Measurements from ENCODE around the gene ZNF341.
A peak's percentile ranks its signal among the peaks of the same experiment; 100 is the strongest.
"Not testable (repeated sequence)": the region's sequence is repeated elsewhere in the genome, so short reads cannot be mapped to it uniquely, and the experiment has no call there.

The ZNF341 gene

DNA sequence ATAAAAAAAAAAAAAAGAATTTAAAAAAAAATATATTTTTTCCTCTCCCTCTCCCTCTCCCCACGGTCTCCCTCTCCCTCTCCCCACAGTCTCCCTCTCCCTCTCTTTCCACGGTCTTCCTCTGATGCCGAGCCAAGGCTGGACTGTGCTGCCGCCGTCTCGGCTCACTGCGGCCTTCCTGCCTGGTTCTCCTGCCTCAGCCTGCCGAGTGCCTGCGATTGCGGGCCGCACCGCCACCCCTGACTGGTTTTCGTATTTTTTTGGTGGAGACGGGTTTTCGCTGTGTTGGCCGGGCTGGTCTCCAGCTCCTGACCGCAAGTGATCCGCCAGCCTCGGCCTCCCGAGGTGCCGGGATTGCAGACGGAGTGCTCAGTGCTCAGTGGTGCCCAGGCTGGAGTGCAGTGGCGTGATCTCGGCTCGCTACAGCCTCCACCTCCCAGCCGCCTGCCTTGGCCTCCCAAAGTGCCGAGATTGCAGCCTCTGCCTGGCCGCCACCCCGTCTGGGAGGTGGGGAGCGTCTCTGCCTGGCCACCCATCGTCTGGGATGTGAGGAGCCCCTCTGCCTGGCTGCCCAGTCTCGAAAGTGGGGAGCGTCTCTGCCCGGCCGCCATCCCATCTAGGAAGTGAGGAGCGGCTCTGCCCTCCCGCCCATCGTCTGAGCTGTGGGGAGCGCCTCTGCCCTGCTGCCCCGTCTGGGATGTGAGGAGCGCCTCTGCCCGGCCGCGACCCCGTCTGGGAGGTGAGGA lies 30.9 kb upstream of the ZNF341 start:
- H3K4me3 ChIP-seq (ENCODE audit: low read depth, low read length); DNase-seq (ENCODE audit: low read depth): not testable (repeated sequence)

DNA sequence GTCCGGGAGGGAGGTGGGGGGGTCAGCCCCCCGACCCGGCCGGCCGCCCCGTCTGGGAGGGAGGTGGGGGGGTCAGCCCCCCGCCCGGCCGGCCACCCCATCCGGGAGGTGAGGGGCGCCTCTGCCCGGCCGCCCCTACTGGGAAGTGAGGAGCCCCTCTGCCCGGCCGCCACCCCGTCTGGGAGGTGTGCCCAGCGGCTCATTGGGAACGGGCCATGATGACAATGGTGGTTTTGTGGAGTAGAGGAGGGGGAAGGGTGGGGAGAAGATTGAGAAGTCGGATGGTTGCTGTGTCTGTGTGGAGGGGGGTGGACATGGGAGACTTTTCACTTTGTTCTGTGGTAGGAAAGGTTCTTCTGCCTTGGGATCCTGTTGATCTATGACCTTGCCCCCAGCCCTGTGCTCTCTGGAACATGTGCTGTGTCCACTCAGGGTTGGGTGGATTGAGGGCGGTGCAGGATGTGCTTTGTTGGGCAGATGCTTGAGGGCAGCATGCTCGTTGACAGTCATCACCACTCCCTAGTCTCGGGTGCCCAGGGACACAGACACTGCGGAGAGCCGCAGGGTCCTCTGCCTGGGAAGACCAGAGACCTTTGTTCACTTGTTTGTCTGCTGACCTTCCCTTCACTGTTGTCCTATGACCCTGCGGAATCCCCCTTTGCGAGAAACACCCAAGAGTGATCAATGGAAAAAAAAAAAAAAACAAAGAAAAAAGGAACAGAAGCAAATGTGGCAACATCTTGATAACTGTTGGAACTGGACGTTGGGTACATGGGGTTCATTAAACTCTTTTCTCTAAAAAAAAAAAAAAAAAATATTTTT lies 30.0 kb upstream of the ZNF341 start:
- H3K4me3 ChIP-seq (ENCODE audit: low read depth, low read length), result no peak overlapping the region
- no peak for DNase-seq (ENCODE audit: low read depth)

DNA sequence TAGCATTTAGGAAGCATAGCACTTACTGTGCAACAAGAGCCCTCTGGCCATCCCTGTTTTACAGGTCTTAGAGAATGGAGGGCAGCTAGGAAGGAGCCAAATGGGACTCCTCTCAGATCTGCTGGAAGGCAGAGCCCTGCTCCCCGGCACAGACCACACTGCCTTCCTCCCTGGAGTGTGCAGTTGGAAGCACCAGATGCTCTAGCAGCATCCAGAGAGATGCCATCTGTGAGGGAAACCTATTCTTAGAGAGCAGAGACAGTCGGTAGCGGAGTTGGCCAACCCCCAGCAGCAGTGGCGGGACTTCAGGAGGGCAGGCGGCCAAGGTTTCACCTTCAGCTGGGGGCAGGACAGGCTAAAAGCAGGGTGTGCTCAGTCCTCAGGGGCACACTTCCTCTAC lies 28.9 kb upstream of the ZNF341 start:
- no peak overlapping the region for H3K4me3 ChIP-seq (ENCODE audit: low read depth, low read length)
- no peak for DNase-seq (ENCODE audit: low read depth)

DNA sequence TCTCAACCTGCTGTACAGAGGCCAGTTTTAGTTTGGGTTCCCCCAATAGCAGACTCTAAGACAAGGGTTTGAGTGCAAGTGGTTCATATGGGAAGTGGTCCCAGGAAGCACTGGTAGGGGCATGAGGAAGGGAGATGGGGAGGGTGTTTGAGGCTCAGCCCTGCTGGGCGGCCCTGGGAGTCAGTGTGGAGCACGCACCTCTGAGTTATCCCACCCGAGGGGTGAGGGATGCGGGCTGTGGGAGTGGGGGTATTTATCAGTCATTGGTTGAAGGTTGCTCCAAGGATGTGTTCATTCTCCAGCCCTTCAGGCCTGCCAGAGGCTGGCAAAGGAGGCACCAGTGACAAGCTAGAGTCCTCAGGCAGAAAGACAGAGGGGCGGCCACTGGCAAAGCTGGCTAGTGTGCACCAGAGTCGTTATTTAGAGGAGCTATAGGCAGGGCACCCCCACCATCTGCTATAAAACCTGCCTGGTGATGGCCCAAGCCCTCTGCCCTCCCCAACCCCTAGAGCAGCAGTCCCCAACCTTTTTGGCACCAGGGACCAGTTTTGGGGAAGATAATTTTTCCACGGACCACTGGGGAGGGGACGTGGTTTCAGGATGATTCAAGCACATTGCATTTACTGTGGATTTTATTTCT lies 28.2 kb upstream of the ZNF341 start:
- H3K4me3 ChIP-seq (ENCODE audit: low read depth, low read length), result no peak overlapping the region
- DNase-seq (ENCODE audit: low read depth), result no peak

DNA sequence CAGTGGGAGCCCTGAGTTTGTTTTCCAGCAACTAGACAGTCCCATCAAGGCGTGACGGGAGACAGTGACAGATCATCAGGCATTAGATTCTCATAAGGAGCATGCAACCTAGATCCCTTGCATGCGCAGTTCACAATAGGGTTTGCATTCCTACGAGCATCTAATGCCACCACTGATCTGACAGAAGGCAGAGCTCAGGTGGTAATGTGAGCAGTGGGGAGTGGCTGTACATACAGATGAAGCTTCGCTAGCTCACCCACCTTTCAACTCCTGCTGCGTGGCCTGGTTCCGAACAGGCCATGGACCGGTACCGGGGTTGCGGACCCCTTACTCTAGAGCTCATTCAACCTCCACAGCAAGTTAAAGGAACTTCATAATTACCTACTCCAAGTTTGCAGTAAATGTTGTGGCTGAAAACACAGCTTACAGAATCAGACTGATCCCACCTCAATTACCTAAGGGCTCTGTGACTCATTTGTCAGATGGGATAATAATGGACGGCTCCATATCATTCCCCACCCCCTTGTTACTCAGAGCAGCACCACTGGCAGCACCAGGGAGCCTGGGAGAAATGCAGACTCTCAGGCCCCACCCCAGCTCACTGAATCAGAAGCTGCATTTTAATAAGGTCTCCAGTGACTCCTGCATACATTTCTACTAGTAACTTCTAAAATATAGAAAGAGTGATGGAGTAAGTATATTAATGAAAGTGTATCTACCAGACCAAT lies 27.4 kb upstream of the ZNF341 start:
- no peak for DNase-seq (ENCODE audit: low read depth)
- no peak overlapping the region for H3K4me3 ChIP-seq (ENCODE audit: low read depth, low read length)

DNA sequence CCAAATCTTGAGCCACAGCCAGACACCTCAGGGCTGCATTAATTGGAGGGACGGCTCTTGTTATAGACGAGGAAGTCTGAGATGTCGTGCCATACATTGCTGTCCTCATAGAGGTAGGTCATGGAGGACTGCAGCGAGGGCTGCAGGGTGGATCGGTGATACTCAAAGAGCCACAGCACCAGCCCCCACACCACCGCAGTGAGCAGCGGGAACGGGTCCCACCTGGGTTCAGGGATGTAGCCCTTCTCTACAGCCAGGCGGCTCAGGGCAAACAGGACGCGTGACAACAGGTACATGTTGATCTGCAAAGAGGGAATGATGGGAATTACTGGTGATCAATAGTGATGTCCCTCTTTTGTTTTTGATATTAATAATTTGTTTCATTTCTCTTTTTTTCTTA lies 24.1 kb upstream of the ZNF341 start:
- no peak for DNase-seq (ENCODE audit: low read depth)
- H3K4me3 ChIP-seq (ENCODE audit: low read depth, low read length), result no peak overlapping the region

DNA sequence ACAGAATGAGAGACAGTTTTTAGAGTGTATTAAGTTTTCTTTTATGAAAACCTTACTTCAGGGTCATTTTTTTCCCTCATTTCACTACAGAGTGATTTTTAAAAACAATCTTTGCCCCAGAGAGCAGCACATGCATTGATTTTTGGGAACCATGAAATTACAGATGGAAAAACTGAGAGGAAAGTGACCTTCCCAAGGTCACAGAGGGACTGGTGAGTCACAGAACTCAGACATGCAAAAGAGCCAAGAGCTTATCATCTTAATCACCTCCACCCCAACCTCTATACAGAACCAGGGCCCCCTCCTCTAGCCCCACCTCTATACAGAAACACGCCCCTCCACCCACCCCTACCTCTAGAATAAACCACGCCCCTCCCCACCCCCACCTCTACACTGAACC lies 22.4 kb upstream of the ZNF341 start:
- H3K4me3 ChIP-seq (ENCODE audit: low read depth, low read length), result no peak overlapping the region
- DNase-seq (ENCODE audit: low read depth), result no peak

DNA sequence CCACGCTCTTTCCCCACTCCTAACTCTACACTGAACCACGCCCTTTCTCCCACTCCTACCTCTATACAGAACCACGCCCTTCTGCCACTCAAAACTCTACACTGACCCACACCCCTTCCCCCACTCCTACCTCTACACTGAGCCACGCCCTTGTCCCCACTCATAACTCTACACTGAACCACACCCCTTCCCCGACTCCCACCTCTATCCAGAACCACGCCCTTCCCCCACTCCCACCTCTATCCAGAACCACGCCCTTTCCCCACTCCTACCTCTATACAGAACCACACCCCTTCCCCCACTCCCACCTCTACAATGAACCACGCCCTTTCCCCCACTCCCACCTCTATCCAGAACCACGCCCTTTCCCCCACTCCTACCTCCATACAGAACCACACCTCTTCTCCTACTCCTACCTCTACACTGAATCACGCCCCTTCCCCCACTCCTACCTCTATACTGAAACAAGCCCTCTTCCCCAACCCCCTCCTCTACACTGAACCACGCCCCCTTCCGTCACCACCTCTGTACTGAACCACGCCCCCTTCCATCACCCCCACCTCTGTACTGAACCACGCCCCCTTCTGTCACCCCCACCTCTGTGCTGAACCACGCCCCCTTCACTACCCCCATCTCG lies 21.8 kb upstream of the ZNF341 start:
- no peak for DNase-seq (ENCODE audit: low read depth)
- H3K4me3 ChIP-seq (ENCODE audit: low read depth, low read length), result no peak overlapping the region

DNA sequence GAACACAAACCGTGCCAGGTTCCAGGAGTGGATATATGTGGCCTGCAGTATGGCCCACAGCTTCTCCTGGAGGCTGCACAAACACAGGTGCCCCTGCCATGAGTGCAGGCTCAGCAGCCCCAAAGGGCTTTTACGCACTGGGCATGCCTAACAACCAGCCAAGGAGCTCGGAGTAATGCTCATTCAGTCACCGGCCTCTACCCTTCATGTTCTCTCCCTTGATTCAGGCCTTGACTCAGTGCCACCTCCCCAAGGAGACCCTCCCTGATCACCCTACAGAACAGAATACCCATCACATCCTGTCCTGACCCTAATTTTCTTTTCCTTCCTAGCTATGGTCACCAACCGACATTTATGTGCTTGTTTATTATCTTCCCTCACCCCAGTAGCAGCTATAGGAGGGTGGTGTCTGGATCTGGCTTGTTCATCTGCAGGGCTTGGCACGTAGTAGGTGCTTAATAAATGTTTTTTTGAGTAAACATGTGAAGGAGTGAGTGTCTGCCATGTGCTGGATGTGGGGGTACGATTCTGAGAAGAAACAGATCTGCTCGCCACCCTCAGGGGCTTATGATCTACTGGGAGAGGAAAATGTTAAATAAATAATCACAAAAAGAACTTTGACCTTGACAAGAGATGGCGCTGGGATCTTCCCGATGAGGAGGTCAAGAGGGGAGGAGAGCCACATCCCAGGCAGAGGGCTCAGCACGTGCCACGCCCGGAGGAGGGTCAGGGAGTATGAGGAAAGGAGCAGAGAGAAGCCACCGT lies 20.9 kb upstream of the ZNF341 start:
- DNase-seq (ENCODE audit: low read depth), result no peak

DNA sequence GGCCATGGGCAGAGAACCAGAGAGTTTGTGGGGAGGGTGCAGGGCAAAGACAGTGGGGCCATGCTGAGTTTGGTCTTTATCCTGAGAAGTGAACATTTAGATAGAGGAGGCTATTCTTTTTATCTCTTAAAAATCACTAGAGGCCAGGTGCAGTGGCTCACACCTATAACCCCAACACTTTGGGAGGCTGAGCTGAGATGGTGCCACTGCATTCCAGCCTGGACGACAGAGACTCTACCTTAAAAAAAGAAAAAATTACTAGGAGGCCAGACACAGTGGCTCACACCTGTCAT lies 20.4 kb upstream of the ZNF341 start:
- DNase-seq (ENCODE audit: low read depth), result no peak
- H3K4me3 ChIP-seq (ENCODE audit: low read depth, low read length), result no peak overlapping the region

More for the DNA sequence above, 20.9 kb upstream of the ZNF341 start:
- no peak overlapping the region for H3K4me3 ChIP-seq (ENCODE audit: low read depth, low read length)

DNA sequence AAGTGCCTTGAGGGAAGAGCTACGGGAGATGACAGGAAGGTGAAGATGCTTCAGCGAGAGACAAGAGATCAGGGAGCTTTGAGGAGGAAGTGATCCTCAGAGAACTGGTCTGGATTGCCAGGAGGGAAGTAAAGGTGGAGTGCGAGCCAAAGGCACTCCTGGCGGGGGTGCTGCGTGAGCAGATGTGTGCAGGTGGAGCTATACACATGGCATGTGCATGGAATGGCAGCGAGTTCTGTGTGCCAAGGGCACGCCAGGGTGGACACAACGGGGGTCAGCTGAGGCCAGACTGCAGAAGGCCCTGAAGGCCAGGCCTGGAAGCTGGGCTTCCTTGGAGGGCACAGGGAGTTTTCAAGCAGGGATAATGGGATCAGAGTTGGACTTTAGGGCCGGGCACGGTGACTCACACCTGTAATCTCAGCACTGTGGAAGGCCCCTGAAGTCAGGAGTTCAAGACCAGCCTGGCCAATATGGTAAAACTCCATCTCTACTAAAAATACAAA lies 17.9 kb upstream of the ZNF341 start:
- no peak for DNase-seq (ENCODE audit: low read depth)

DNA sequence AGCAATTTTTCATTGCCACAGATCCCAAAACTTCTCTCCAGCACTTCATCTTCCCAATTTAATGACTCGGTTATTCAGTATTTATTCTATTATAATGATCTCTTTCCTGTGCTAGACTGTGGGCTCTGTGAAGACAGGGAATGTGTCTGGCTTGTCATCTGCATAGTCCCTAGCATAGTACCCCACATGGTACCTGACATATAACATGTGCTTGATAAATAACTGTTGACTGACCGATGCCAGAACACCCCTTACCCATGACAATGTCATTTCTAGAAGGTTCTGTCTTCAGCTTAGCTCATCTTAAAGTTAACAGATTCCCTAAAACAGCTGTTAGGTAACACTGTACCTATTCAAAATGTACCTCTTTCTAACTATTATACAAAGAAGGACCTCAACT lies 15.3 kb upstream of the ZNF341 start:
- DNase-seq (ENCODE audit: low read depth), result no peak
- H3K4me3 ChIP-seq (ENCODE audit: low read depth, low read length), result no peak overlapping the region

More for the DNA sequence above, 17.9 kb upstream of the ZNF341 start:
- H3K4me3 ChIP-seq (ENCODE audit: low read depth, low read length), result no peak overlapping the region

DNA sequence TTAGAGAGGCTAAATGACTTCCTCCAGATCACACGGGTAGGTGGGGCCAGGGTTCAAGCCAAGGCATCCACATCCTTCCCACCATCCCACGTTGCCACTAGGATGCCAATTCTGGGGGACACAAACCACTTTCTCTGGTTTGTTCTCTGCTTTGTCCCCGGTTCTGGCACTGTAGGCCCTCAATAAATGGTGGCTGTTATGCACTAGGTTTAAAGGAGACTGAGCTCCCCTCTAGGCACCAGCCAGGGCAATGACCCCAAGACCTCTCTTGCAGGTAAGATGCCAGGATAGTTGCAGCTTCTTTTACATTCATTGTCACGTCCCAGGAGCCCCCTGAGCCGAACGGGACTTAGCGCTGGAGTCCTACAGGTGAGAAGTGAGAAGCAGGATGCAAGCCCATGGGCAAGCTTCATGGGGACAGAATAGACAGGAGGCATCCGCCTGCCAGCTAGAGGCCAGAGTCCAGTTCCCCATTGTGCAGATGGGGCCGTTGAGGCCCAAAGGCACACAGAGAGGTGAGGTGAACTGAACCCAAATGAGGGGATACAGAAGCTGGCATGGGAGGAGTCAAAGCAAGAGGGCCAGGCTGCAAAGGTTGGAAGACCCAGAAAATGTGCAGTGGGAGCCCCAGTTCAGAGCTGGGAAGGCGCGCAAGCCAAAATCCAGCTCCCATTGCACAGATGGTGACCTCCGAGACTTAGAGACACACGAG lies 12.4 kb upstream of the ZNF341 start:
- H3K4me3 ChIP-seq (ENCODE audit: low read depth, low read length), result peak overlapping the region; percentile 69
- no peak for DNase-seq (ENCODE audit: low read depth)

DNA sequence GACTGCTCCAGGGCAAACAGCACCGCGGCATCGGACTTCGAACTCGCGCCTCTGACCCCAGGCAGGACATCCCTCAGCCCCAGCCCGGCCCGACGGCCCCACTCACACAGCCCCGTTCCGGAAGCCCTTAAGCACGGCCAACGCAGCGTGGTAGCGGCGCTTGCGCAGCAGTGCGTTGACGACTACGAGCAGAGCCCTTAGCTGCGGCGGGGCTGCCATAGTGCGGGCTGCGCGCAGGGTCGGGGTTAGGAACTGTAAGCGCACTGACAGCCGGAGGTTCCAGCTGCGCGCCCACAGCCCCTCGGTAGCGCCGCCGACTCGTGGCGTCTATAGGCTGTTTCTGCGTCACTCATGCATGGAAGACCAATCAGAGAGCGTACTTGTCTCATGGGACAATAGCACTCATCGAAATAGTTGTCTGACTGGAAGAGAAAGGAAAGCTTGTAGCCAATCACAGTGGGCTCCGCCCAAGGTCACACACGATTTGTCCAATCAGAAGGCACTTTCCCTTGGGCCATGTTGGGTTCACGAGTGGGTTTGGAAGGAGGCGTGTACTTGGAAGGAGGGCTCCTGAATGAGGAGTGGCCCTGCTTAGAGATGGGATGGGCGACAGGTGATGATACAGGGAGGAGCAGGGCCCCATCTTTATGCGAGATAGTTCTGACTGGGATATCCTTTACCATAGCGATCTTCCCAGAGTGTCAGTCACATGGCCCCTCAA lies 11.6 kb upstream of the ZNF341 start, which contains the start of gene PXMP4:
TSS of gene PXMP4 (minus strand) at position 322 of the 721 bp plus-strand sequence. CDS start at position 219, 103 bp downstream.
- H3K4me3 ChIP-seq (ENCODE audit: low read depth, low read length), result peak within 1 kb of the TSS; percentile 69
- DNase-seq (ENCODE audit: low read depth), result peak; percentile 96

DNA sequence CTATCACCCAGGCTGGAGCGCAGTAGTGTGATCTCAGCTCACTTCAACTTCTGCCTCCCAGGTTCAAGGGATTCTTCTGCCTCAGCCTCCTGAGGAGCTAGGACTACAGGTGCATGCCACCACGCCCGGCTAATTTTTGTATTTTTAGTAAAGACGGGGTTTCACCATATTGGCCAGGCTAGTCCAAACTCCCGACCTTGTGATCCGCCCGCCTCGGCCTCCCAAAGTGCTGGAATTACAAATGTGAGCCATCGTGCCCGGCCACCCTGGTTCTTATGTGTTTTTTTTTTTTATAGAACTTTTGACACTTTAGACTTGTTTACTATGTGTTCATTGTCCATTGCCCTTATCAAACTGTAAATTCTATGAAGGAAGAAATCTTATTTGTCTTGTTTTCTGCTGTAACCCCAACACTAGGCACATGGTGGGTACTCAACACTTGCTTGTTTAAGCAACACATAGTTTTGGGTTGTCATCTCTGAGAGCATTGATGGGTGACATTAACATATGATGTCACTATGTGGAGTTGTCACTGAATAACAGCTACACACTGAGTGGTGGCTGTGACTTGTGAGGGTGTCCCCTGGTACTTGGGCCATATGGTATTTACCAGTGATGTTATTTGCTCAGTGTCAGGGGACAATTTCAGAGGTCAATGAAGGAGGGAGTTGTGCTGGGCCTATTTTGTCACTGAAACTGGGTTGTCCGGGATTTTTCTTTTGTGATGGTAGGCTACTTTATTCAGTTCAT lies 10.2 kb upstream of the ZNF341 start:
- DNase-seq (ENCODE audit: low read depth), result no peak

DNA sequence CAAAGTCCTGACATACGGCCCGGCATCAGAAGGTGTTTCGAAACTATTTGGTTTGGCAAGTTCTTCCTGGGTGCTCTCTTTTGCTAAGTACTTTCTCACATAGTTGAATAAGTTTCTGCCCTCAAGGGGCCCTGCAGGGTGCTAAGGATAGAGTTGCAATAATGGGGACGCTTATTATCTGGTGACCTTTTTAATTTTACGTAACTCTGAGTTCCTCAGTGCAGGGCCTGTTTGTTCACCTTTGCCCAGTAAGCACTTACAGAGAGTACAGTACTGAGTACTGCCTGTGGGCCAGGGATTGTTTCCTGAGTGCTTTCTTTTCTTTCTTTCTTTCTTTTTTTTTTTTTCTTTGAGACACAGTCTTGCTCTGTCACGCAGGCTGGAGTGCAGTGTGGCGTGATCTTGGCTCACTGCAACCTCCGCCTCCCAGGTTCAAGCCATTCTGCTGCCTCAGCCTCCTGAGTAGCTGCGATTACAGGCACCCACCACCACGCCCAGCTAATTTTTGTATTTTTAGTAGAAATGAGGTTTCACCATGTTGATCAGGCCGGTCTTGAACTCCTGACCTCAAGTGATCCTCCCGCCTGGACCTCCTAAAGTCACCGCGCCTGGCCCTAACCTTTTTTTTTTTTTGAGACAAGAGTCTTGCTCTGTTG lies 7.2 kb upstream of the ZNF341 start:
- no peak for DNase-seq (ENCODE audit: low read depth)
- H3K4me3 ChIP-seq (ENCODE audit: low read depth, low read length), result no peak overlapping the region

More for the DNA sequence above, 10.2 kb upstream of the ZNF341 start:
- H3K4me3 ChIP-seq (ENCODE audit: low read depth, low read length), result no peak overlapping the region
